GM20431 (cell line): ENCODE data around the gene GAPT.
"Not testable (repeated sequence)": the region's sequence is repeated elsewhere in the genome, so short reads cannot be mapped to it uniquely, and the experiment has no call there.

ENCODE experiments used
- in situ Hi-C: fragments of 300-500 bp; cut with MseI, MboI; formaldehyde crosslinking; loops from one replicate; pipeline ENCODE4 v1.15.0; 2020; ENCODE audit warnings: low sequenced_read_pairs; ENCODE audit not compliant: unreplicated experiment

Gene GAPT

DNA sequence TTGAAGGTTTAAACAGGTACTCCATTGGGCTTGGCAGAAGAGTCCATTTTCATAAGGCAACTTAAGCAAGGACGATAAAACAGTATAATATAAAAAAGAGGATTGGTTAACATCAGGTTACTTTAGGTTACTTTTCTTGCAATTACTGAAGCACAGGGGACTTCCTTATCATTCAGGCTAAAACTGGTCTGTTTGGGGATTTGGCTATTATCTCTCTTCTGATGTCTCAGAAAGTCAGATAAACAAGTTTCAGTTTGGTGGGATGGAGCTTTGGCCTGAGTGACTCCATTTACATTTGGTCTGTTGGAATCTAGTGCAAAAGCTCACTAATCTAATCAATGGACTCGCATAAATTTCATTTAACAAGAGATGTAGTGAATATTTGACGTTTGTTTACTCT, 8.0 kb downstream of the GAPT start:
- in situ Hi-C loops: no loop called here

DNA sequence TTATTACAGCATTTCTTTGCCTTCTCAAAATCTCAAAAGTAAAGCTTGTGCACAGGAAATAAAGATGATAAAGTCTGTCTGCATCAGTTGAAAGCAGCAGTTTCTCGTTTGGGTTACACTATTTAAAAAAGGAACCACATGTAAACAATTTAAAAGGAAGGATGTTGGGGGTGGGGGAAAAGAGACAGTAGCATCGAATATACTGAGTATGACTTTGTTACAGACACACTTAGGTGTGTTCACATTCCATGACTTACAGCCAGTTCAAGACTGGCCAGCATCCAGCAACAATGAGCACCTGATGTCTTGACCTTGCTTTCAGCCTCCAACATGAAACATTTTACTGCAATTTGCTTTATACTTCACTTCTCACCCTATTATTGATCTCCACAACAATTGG, 8.7 kb downstream of the GAPT start:
- in situ Hi-C loops: no loop called here

DNA sequence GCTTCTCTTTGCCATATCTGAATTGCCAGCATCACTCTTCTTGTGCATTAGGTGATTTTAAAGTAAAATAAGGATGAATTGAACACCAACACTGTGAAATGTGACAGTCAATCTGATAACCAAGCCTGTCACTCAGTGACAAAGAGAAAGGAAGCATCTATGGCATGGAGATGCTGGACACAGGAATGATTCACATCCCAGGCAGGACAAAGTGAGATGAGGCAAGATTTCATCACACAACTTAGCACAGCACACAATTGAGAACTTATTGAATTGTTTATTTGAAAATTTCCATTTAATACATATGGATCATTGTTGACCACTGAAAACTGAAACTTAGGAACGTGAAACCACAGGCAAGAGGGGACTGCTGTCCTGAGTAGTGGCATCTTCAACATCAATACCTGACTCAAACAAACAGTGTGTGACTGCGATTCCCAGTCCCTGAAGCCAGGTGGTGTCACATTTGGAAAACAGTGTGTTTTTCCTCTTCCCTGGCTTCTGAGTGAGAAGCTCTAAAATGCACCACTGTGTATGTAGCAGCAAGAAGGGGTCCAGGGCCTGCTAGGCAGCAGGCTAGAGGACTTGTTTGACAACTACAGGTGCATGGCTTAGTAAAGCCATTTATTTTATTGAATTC, 10.7 kb downstream of the GAPT start:
- in situ Hi-C loops: no loop called here

DNA sequence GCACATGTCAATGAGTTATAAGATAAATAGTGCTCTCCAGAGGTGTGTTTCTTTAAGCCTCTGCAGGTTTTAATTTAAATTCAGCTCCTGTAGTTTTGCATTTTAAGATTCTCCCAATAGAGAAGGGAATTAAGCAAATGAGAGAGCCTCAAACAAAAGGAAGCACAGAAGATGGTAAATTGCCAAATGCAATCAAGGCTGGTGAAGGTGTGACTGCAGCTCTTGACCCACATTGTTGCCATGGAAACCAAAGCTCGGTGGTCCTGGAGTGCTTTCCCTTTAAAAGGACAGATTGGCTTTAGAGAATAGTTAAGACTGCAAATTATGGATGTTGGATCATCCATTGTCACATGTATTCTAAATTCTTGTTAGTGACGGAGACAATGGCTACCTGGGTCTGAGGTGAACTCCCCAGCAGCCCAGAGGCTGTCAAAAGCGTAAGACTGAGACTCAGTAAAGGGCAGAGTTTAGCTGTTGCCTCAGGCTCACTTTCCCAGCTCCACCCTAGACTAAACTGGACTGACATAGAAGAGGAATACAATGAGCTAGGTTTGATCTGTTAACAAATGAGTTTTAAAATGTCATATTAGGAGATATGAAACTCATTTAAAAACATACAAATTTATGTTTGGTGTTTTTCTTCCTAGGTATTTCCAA, 12.3 kb downstream of the GAPT start:
- in situ Hi-C loops: no loop called here

DNA sequence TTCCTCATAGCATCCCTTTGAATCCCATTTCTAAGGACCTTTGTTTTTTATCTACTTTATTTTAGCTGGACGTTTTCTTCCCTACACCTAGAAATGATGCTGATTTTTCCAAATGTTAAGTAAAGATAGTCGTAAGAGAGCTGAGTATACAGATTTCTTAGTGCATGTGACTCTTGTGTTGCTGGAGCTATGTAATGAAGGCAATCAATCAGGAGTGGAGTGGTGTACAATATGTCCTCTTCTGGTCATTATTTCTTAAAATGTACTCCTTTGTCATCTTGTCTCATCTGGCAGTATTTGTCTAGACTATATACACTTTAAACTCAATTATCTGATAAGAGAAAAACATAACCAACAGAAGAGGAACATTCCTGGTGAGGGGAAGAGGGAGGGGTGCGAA, 13.5 kb downstream of the GAPT start:
- in situ Hi-C loops: no loop called here

DNA sequence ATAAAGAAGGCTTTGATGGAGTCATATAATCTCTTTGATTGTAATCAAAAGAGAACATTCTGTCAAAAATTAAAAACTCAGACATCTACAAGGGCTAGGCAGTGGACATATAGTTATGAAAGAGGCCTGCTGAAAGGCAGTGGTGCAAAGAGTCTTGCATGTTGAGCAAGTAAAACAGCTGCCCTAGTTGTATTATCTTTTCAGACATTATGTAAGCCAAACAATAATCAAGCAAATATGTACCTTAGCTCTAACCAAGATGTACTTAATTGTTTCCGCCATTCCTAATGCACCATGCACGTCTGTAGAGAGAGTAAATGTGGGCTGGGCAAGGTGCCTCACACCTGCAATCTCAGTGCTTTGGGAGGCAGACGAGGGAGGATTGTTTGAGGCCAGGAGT, 14.3 kb downstream of the GAPT start:
- in situ Hi-C loops: no loop called here

GRCh38 chr5:58505971-58506640, 14.9 kb downstream of the GAPT start:
- in situ Hi-C loops: no loop called here

GRCh38 chr5:58507715-58508114, 16.5 kb downstream of the GAPT start:
- in situ Hi-C loops: no loop called here

DNA sequence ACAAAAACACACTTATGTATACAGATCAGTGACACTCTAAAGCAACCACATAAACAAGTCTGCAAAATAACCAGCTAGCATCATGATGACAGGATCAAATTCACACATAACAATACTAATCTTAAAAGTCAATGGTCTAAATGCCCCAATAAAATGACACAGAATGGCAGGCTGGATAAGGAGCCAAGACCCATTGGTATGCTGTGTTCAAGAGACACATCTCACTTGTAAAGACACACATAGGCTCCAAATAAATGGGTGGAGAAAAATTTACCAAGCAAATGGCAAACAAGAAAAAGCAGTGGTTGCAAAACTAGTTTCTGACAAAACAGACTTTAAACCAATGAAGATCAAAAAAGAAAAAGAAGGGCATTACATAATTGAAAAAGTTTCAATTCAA, 26.0 kb downstream of the GAPT start:
- in situ Hi-C loops: no loop called here

- in situ Hi-C loops: no loop called here
Measured at GRCh38 chr5:58523956-58524355, 32.7 kb downstream of the GAPT start.

DNA sequence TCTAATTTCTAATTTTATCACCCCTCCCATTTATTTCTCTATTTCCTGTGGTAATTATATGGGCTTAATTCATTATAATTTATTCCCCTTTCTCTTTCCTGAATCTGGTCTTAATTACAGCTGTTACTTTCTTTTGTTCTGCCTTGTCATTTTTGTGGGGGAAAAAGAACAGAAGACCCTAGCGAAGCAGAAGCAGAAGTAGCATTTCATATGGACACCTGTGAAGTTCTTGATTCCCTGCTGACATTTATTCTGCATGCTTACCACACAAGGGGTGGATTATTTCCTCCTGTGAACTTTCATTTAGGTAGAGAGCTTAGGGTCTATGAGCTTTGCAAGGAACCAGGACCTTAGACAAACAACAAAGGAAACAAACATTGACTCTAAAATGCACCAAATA, 33.3 kb downstream of the GAPT start:
- in situ Hi-C loops: no loop called here

DNA sequence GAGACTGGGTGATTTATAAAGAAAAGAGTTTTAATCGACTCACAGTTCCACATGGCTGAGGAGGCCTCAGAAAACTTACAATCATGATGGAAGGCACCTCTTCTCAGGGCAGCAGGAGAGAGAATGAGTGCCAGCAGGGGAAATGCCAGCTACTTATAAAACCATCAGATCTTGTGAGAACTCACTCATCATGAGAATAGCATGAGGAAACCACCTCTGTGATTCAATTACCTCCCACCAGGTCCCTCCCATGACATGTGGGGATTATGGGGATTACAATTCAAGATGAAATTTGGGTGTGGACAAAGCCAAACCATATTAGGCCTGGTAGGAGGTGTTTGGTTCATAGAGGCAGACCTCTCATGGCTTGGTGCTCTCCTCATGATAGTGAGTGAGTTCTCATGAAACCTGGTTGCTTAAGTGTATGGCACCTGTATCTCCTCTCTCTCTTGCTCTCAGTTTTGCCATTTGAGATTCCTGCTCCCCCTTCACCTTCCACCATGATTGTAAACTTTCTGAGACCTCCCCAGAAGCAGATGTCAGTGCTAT, 39.8 kb downstream of the GAPT start:
- in situ Hi-C loops: no loop called here

GRCh38 chr5:58541935-58542334, 50.7 kb downstream of the GAPT start:
- in situ Hi-C loops: not testable (repeated sequence)

GRCh38 chr5:58542709-58543108, 51.5 kb downstream of the GAPT start:
- in situ Hi-C loops: no loop called here

- in situ Hi-C loops: no loop called here
Measured at GRCh38 chr5:58543723-58544122, 52.5 kb downstream of the GAPT start.

GRCh38 chr5:58544195-58544594, 53.0 kb downstream of the GAPT start:
- in situ Hi-C loops: no loop called here

DNA sequence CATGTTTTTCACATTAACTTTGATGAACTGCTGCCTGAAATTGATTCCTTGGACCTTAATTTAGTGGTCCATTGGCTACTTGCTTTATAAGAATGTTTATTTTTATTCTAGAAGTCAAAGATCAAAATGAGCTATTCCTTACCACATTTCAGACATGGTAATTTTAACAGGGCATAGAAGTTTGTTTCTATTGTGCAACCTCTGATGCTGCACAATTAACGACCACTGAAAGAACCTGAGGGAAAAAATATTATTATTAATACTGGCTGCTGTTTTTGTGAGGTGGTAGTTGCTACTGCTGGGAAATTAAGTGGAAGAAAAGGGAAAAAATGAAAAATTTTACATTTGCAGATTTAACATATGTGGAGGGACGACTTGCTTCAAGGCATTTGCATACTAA, 53.7 kb downstream of the GAPT start:
- in situ Hi-C loops: no loop called here

DNA sequence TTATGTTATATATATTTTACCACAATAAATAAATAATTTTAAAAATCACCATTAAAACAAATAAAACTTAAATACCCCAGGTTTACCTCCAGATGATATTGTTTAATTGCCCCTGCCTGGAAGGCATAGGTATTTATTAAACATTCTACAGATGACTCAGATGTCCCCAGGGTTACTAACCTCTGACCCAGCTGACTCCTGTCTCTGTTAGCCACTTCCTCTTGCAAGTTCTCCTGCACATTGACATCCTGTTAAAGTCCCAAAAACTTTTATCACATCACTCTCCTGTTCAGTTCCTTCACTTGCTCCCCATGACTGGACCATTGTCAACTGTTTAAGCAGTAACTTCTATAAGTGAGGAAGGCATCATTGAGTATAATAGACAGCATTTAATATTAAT, 54.7 kb downstream of the GAPT start:
- in situ Hi-C loops: no loop called here
